Activated CD8-positive, alpha-beta T cell treated with anti-CD3 and anti-CD28 coated beads for 36 hours (primary cell): Measurements from ENCODE around the gene PPP2R2C. TPM values are rescaled to one million over a fixed set of nuclear protein-coding genes. Genes with fewer than 3 reads are reported as not detected.

Experiments
- ATAC-seq: fragments of 200-7000 bp; cut with Tn5 transposase; one replicate; pipeline ENCODE4 v1.10.0; 2021; ENCODE audit warnings: mild to moderate bottlenecking, moderate library complexity
- CTCF ChIA-PET: fragments of 350-600 bp; sonication (Branson Sonifier 250); formaldehyde crosslinking; loops from one replicate; lab custom pipeline; 2021; ENCODE audit warnings: antibody characterized with exemption; lab: Charles Lee
- POLR2A ChIA-PET: fragments of 350-600 bp; sonication (Branson Sonifier 250); formaldehyde crosslinking; loops from one replicate; lab custom pipeline; 2021; ENCODE audit warnings: antibody characterized with exemption; lab: Charles Lee
- DNase-seq: peaks from one replicate; pipeline ENCODE4 v3.0.0-alpha.2; 2020
- H3K27ac Mint-ChIP-seq: one replicate; pipeline ENCODE4 v1.8.0; 2021; ENCODE audit warnings: mild to moderate bottlenecking, mixed read lengths
- H3K27me3 Mint-ChIP-seq: one replicate; pipeline ENCODE4 v1.8.0; 2021; ENCODE audit warnings: mixed read lengths
- H3K36me3 Mint-ChIP-seq: one replicate; pipeline ENCODE4 v1.8.0; 2021; ENCODE audit warnings: low read depth, mixed read lengths
- H3K4me1 Mint-ChIP-seq: one replicate; pipeline ENCODE4 v1.8.0; 2021; ENCODE audit warnings: low read depth, mixed read lengths
- H3K4me3 Mint-ChIP-seq: one replicate; pipeline ENCODE4 v1.8.0; 2021; ENCODE audit warnings: mild to moderate bottlenecking, moderate library complexity, mixed read lengths
- H3K9me3 Mint-ChIP-seq: one replicate; pipeline ENCODE4 v1.8.0; 2021; ENCODE audit warnings: mixed read lengths
- CTCF ChIP-seq: fragments of 200-600 bp; IDR thresholded peaks from one replicate; pipeline ENCODE4 v1.8.0; 2022; ENCODE audit warnings: antibody characterized with exemption, mild to moderate bottlenecking
- intact Hi-C: fragments of 100-400 bp; cut with micrococcal nuclease; formaldehyde crosslinking; loops from one replicate; pipeline ENCODE4 v1.10.0; 2022
- total RNA-seq, 2 experiments: library from RNA; stranded (reverse); gene quantifications; one replicate each; pipeline ENCODE4 v1.2.3, GENCODE V29; 2021

The PPP2R2C gene
- total RNA-seq, 2 experiments from 2014 or later = not detected

GRCh38 chr4:6384541-6384940 is 87.9 kb downstream of the PPP2R2C start:
- no peak overlapping the region for H3K4me3 Mint-ChIP-seq
- no peak overlapping the region for H3K27ac Mint-ChIP-seq
- no peaks in the 10 kb centered on the region for H3K4me1 Mint-ChIP-seq
- peaks cover 6% of the 10 kb centered on the region for H3K27me3 Mint-ChIP-seq
- ChIA-PET CTCF (no interaction called here), POLR2A (no interaction called here)
- no peak for DNase-seq
- ATAC-seq = no peak
- intact Hi-C loops = no loop called here
- no peaks in the 10 kb centered on the region for H3K9me3 Mint-ChIP-seq
- no peaks in the 10 kb centered on the region for H3K36me3 Mint-ChIP-seq
- no peak for TF ChIP-seq CTCF

- no peak overlapping the region for H3K27ac Mint-ChIP-seq
- POLR2A ChIA-PET = no interaction called here
- intact Hi-C loops = no loop called here
- no peak for DNase-seq
- H3K4me3 Mint-ChIP-seq = no peak overlapping the region
- H3K27me3 Mint-ChIP-seq = peaks cover 6% of the 10 kb centered on the region
- no peaks in the 10 kb centered on the region for H3K4me1 Mint-ChIP-seq
- no peaks in the 10 kb centered on the region for H3K36me3 Mint-ChIP-seq
- TF ChIP-seq CTCF = no peak
- CTCF ChIA-PET = no interaction called here
- ATAC-seq = no peak
- no peaks in the 10 kb centered on the region for H3K9me3 Mint-ChIP-seq
These were observed 88.5 kb downstream of the PPP2R2C start for GRCh38 chr4:6383929-6384328.

GRCh38 chr4:6383009-6383404 is 89.4 kb downstream of the PPP2R2C start:
- ChIA-PET POLR2A (no interaction called here), CTCF (no interaction called here)
- DNase-seq = no peak
- Mint-ChIP-seq H3K27me3 (peaks cover 6% of the 10 kb centered on the region), H3K27ac (no peak overlapping the region), H3K9me3 (no peaks in the 10 kb centered on the region), H3K36me3 (no peaks in the 10 kb centered on the region), H3K4me1 (no peaks in the 10 kb centered on the region), H3K4me3 (no peak overlapping the region)
- intact Hi-C loops = no loop called here
- no peak for TF ChIP-seq CTCF
- no peak for ATAC-seq

GRCh38 chr4:6381571-6382123 is 90.8 kb downstream of the PPP2R2C start:
- no peak overlapping the region for H3K27ac Mint-ChIP-seq
- H3K9me3 Mint-ChIP-seq = no peaks in the 10 kb centered on the region
- DNase-seq = no peak
- no peak for ATAC-seq
- H3K4me3 Mint-ChIP-seq = no peak overlapping the region
- H3K4me1 Mint-ChIP-seq = no peaks in the 10 kb centered on the region
- no peaks in the 10 kb centered on the region for H3K36me3 Mint-ChIP-seq
- no peak for TF ChIP-seq CTCF
- POLR2A ChIA-PET = no interaction called here
- CTCF ChIA-PET = no interaction called here
- peaks cover 6% of the 10 kb centered on the region for H3K27me3 Mint-ChIP-seq
- intact Hi-C loops = no loop called here

- no peak for DNase-seq
- intact Hi-C loops = no loop called here
- no peaks in the 10 kb centered on the region for H3K9me3 Mint-ChIP-seq
- H3K27ac Mint-ChIP-seq = no peak overlapping the region
- H3K36me3 Mint-ChIP-seq = no peaks in the 10 kb centered on the region
- ChIA-PET POLR2A (no interaction called here), CTCF (no interaction called here)
- TF ChIP-seq CTCF = no peak
- no peak for ATAC-seq
- H3K27me3 Mint-ChIP-seq = peaks cover 6% of the 10 kb centered on the region
- no peaks in the 10 kb centered on the region for H3K4me1 Mint-ChIP-seq
- no peak overlapping the region for H3K4me3 Mint-ChIP-seq
These were observed 91.5 kb downstream of the PPP2R2C start for GRCh38 chr4:6380746-6381410.
